ENCODE results near the gene N4BP3.
A peak's percentile ranks its signal among the peaks of the same experiment; 100 is the strongest.

Gene N4BP3

GRCh38 chr5:178152491-178153444 lies 39.4 kb downstream of the N4BP3 start:
- DNase-seq (ENCODE audit: insufficient read length, low spot score): no peak
- FAIRE-seq: no peak
- TF ChIP-seq CTCF (IDR thresholded peaks at IDR 0.05; ENCODE audit: insufficient read depth, missing control alignments): no peak

GRCh38 chr5:178153530-178154340 lies 40.4 kb downstream of the N4BP3 start, which contains the start of gene NHP2:
Gene NHP2, minus strand, starts transcription at chr5:178153885. Its CDS starts 68 bp downstream, at chr5:178153817.
- DNase-seq (ENCODE audit: insufficient read length, low spot score) (peak; percentile 86), FAIRE-seq (no peak)
- TF ChIP-seq CTCF (IDR thresholded peaks at IDR 0.05; ENCODE audit: insufficient read depth, missing control alignments): no peak

- no peak for DNase-seq (ENCODE audit: insufficient read length, low spot score)
- TF ChIP-seq CTCF (IDR thresholded peaks at IDR 0.05; ENCODE audit: insufficient read depth, missing control alignments): no peak
- FAIRE-seq: no peak
Observed at GRCh38 chr5:178155065-178155464, 41.7 kb downstream of the N4BP3 start.

GRCh38 chr5:178160176-178160575 lies 46.8 kb downstream of the N4BP3 start:
- FAIRE-seq: no peak
- DNase-seq (ENCODE audit: insufficient read length, low spot score): no peak
- TF ChIP-seq CTCF (IDR thresholded peaks at IDR 0.05; ENCODE audit: insufficient read depth, missing control alignments): no peak

- DNase-seq (ENCODE audit: insufficient read length, low spot score): peak; percentile 92
- peak; percentile 77 for FAIRE-seq
- TF ChIP-seq CTCF (IDR thresholded peaks at IDR 0.05; ENCODE audit: insufficient read depth, missing control alignments): no peak
Observed at GRCh38 chr5:178162481-178162880, 49.1 kb downstream of the N4BP3 start.

GRCh38 chr5:178163772-178164735 lies 50.7 kb downstream of the N4BP3 start:
- peak; percentile 93 for TF ChIP-seq CTCF (IDR thresholded peaks at IDR 0.05; ENCODE audit: insufficient read depth, missing control alignments)
- FAIRE-seq (no peak), DNase-seq (ENCODE audit: insufficient read length, low spot score) (peak; percentile 84)
